Stomach (tissue), 9 donors: ENCODE results near the gene OR10AD1. TPM values are rescaled to one million over a fixed set of nuclear protein-coding genes. Genes with fewer than 3 reads are reported as not detected.

Source experiments
- DNase-seq, 2 donors: peaks; one replicate each; pipeline versions ENCODE4 v3.0.0 to v3.0.0-alpha.2; 2013 to 2019
- H3K27ac ChIP-seq, 5 donors: fragments of 200-600 bp in 4 of 5; sonication (generic) in 4 of 5; one replicate each; pipeline ENCODE4 v1.5.1; 2013 to 2019; ENCODE audit warnings: mild to moderate bottlenecking in 1 of 5, moderate library complexity in 1 of 5
- H3K27me3 ChIP-seq, 3 donors: fragments of 200-600 bp; sonication (generic); one replicate each; pipeline ENCODE4 v1.5.1; 2017 to 2019; ENCODE audit warnings: mixed run types in 1 of 3
- H3K36me3 ChIP-seq, 4 donors: fragments of 200-600 bp; sonication (generic); 1 replicate in 3 of 4; 2 replicates in 1 of 4; pipeline ENCODE4 v1.5.1; 2016 to 2019
- H3K4me1 ChIP-seq, 4 donors: fragments of 200-600 bp; sonication (generic); one replicate each; pipeline ENCODE4 v1.5.1; 2016 to 2019
- H3K4me3 ChIP-seq, 4 donors: fragments of 200-600 bp; sonication (generic) in 3 of 4; one replicate each; pipeline ENCODE4 v1.5.1; 2016 to 2019; ENCODE audit warnings: mild to moderate bottlenecking in 1 of 4
- H3K9me3 ChIP-seq, 4 donors: fragments of 200-600 bp; sonication (generic); one replicate each; pipeline ENCODE4 v1.5.1; 2016 to 2019
- EP300 ChIP-seq: sonication (generic); formaldehyde crosslinking; IDR thresholded peaks from one replicate; pipeline ENCODE4 v1.6.1; 2017; ENCODE audit warnings: antibody characterized with exemption
- POLR2A ChIP-seq, 4 donors: fragments of 450-650 bp; IDR thresholded peaks; one replicate each; pipeline ENCODE4 v1.6.1; 2016; ENCODE audit warnings: antibody characterized with exemption in 4 of 4, control low read depth in 2 of 4, mild to moderate bottlenecking in 1 of 4, moderate library complexity in 1 of 4
- POLR2AphosphoS5 ChIP-seq, 3 donors: sonication (generic); formaldehyde crosslinking; IDR thresholded peaks; one replicate each; pipeline ENCODE4 v1.6.1; 2016; ENCODE audit warnings: antibody characterized with exemption in 3 of 3
- WGBS, 5 donors: extraction: QIAGEN DNeasy Blood & Tissue Kit in 3 of 5; methylation state at CpG; one replicate each; pipeline versions ENCODE4 v1.1.5 to v1.1.7; 2013 to 2018; 5-methylcytosine and 5-hydroxymethylcytosine counted together
- intact Hi-C: fragments of 100-400 bp; cut with DNase I; formaldehyde crosslinking; loops from one replicate; pipeline ENCODE4 v1.15.1; 2023; ENCODE audit warnings: low total_unique reads
- polyA plus RNA-seq, 3 donors: library from polyadenylated mRNA; stranded (reverse); fragments of 200-250 nt; gene quantifications; one replicate each; pipeline ENCODE4 v1.2.3, GENCODE V29; 2013
- total RNA-seq, 5 donors: library from RNA; depleted of rRNA; stranded (reverse); fragments of >200 nt; gene quantifications; one replicate each; pipeline versions ENCODE4 v1.1.0 to v1.2.3, GENCODE V29; 2014 to 2016
- TF ChIP-seq, protein P1 (sequence below), 7 experiments: fragments of 450-650 bp in 4 of 7; fragments of 200-600 bp in 3 of 7; sonication (generic) in 3 of 7; IDR thresholded peaks; one replicate each; pipeline ENCODE4 v1.5.1; 2016 to 2019; ENCODE audit warnings: antibody characterized with exemption in 7 of 7, control low read depth in 2 of 7, mild to moderate bottlenecking in 1 of 7
- donor health status: healthy with polysubstance abuse.
- donor health status: Bipolar disorder and iron deficiency.
- donor health status: healthy.

The OR10AD1 gene
- total and polyA plus RNA-seq, 8 donors = not detected

DNA sequence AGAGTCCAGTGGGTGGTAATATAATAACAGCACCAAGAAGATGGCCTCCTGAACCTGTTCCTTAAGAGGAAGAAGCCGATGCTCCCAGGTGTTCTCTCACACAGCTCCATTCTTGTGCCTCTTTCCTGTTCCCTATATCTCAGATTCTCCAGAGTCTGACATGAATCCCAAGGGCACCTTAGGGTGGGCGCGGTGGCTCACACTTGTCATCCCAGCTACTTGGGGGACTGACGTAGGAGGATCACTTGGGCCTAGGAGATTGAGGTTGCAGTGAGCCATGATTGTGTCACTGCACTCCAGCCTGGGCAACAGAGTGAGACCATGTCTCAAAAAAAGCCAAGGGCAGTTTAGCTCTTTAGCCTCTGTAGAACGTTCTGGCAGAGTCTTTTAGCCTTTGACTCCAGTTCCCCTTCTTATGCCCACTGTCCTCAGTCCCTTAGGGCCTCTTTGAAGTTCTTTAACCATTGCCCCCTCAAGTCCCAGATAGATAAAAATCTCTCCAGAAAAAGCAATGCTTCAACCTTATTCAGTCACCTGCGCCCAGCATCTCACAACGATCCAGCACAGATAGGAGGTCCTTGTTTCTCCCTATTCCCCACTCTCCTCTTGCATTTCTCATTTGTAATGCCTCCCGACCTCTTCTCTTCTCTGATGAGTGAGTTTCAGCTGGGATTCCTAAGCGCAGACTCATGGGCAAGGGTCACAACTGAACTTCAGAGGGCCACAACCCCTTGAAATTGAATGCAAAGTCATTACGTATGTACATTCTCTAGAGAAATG is 15.0 kb downstream of the OR10AD1 start:
- Histone ChIP-seq H3K4me3 (no peak overlapping the region), H3K27ac (no peak overlapping the region), H3K27me3 (peaks cover 0 to 50% (median 21%) of the 10 kb centered on the region in 3 donors), H3K9me3 (no peaks in the 10 kb centered on the region), H3K36me3 (no peaks in the 10 kb centered on the region), H3K4me1 (peaks cover 12 to 21% (median 17%) of the 10 kb centered on the region in 4 donors)
- intact Hi-C loops = no loop called here
- no peak for DNase-seq
- TF ChIP-seq, protein P1, sequence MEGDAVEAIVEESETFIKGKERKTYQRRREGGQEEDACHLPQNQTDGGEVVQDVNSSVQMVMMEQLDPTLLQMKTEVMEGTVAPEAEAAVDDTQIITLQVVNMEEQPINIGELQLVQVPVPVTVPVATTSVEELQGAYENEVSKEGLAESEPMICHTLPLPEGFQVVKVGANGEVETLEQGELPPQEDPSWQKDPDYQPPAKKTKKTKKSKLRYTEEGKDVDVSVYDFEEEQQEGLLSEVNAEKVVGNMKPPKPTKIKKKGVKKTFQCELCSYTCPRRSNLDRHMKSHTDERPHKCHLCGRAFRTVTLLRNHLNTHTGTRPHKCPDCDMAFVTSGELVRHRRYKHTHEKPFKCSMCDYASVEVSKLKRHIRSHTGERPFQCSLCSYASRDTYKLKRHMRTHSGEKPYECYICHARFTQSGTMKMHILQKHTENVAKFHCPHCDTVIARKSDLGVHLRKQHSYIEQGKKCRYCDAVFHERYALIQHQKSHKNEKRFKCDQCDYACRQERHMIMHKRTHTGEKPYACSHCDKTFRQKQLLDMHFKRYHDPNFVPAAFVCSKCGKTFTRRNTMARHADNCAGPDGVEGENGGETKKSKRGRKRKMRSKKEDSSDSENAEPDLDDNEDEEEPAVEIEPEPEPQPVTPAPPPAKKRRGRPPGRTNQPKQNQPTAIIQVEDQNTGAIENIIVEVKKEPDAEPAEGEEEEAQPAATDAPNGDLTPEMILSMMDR (IDR thresholded peaks at IDR 0.05) = no peak
- TF ChIP-seq POLR2AphosphoS5 (IDR thresholded peaks at IDR 0.05) (no peak), POLR2A (IDR thresholded peaks at IDR 0.05) (no peak), EP300 (no peak)
- WGBS, 5 donors = 72 to 82% (median 81%) methylated on average over 10 of the region's 10 CpGs

DNA sequence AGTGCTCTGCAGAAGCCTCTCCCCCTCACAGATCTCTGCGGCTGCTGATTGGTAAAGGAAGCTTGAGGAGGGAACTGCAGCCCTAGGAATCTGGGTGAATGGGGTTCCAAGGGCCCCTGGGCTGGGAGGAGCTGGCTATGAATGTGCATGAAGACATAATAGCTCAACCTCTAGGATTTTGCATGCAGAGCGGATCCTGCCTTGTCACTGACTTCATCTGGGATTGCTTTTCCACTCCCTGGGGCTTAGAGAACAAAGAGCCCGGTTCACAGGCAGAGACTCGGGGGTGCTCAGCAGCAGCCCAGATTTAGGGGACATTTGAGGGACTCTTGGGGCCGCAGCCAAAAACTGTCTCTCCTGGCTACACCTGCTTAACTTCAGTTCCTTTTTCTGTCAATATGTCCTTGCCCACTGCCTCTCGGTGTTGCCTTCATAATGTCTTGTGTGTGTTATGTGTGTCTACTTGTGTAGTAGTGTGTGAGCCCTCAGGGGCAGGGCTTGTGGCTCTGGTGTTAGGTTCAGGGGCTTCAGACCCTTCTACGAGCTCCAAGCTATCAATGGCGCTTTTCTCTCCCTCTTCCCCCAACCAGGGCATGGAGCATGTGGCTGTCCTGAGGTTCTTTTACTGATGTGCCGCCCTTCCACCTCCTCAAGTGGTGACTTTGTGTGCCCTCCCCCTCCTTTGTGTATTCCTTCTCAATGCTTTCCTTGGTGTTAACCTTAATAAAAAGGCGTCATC is 17.7 kb downstream of the OR10AD1 start:
- Histone ChIP-seq H3K4me3 (peak overlapping the region in 1 of 4 donors; percentile 71), H3K27me3 (peaks cover 0 to 65% (median 29%) of the 10 kb centered on the region in 3 donors), H3K36me3 (no peaks in the 10 kb centered on the region), H3K9me3 (no peaks in the 10 kb centered on the region), H3K4me1 (peaks cover 12 to 31% (median 24%) of the 10 kb centered on the region in 4 donors), H3K27ac (no peak overlapping the region)
- DNase-seq = peak in 1 of 2 donors; percentile 52
- intact Hi-C loops = no loop called here
- TF ChIP-seq, protein P1 (IDR thresholded peaks at IDR 0.05) = no peak
- no peak for TF ChIP-seq POLR2AphosphoS5 (IDR thresholded peaks at IDR 0.05)
- TF ChIP-seq EP300 = no peak
- TF ChIP-seq POLR2A (IDR thresholded peaks at IDR 0.05) = no peak
- 53 to 63% (median 58%) methylated on average over 10 of the region's 10 CpGs for WGBS, 5 donors

DNA sequence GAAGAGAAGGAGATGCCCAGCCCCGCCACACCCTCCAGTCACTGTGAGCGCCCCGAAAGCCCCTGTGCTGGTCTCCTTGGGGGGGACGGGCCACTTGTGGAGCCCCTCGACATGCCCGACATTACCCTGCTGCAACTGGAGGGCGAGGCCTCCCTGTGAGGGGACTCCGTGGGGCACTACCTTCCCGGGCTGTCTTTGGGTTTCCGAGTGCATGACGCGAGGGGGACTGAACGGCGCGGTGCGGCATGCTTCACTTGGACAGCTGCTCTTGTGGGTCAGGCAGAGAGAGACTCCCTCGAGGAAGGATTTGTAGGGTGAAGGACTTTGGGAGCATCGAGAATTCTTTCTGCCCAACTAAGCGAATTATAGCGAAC is 18.6 kb downstream of the OR10AD1 start:
- Histone ChIP-seq H3K36me3 (no peaks in the 10 kb centered on the region), H3K4me3 (peak overlapping the region; percentile 53 to 82 (median 62)), H3K27me3 (peaks cover 0 to 67% (median 29%) of the 10 kb centered on the region in 3 donors), H3K27ac (no peak overlapping the region), H3K9me3 (no peaks in the 10 kb centered on the region), H3K4me1 (peaks cover 12 to 31% (median 24%) of the 10 kb centered on the region in 4 donors)
- peak in 1 of 2 donors; percentile 32 for DNase-seq
- 5 to 13% (median 8%) methylated on average over 7 to 20 of the region's 20 CpGs for WGBS, 5 donors
- TF ChIP-seq POLR2A (IDR thresholded peaks at IDR 0.05) (no peak), EP300 (no peak), POLR2AphosphoS5 (IDR thresholded peaks at IDR 0.05) (no peak)
- TF ChIP-seq, protein P1 (IDR thresholded peaks at IDR 0.05) = no peak
- intact Hi-C loops = no loop called here

DNA sequence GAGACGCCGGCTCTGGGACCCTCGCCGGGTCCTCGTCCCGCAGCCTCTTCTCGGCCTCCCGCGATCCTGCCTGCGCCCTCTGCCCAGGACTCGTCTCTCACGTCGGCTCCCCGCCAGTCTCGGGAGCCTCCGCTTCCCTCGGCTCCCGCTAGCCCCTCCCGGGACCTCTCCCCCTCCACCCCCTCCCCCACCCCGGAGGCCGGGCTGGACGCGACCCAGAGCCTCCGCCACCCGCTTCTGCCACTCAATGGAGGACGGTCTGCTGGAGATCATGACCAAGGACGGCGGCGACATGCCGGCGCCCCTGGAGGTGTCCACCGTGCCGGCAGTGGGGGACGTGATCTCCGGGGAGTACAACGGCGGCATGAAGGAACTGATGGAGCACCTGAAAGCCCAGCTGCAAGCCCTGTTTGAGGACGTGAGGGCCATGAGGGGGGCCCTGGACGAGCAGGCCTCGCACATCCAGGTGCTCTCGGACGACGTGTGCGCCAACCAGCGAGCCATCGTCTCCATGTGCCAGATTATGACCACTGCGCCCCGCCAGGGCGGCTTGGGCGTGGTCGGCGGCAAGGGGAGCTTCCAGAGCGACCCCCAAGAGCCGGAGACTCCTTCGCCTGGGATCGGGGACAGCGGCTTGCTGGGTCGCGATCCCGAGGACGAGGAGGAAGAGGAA is 19.1 kb downstream of the OR10AD1 start:
- Histone ChIP-seq H3K9me3 (no peaks in the 10 kb centered on the region), H3K27ac (peak overlapping the region in 2 of 5 donors; percentile 49 to 65), H3K27me3 (peaks cover 0 to 72% (median 29%) of the 10 kb centered on the region in 3 donors), H3K36me3 (no peaks in the 10 kb centered on the region), H3K4me1 (peaks cover 12 to 31% (median 24%) of the 10 kb centered on the region in 4 donors), H3K4me3 (peak overlapping the region; percentile 53 to 82 (median 62))
- 2 to 5% (median 3%) methylated on average over 17 to 61 of the region's 61 CpGs for WGBS, 5 donors
- DNase-seq = peak in 1 of 2 donors; percentile 43
- intact Hi-C loops = no loop called here
- TF ChIP-seq EP300 = no peak
- TF ChIP-seq POLR2AphosphoS5 (IDR thresholded peaks at IDR 0.05) = no peak
- no peak for TF ChIP-seq POLR2A (IDR thresholded peaks at IDR 0.05)
- TF ChIP-seq, protein P1 (IDR thresholded peaks at IDR 0.05) = no peak
